Myometrial cell (primary cell): ENCODE results near the gene CYTH4. TPM values are rescaled to one million over a fixed set of nuclear protein-coding genes. Genes with fewer than 3 reads are reported as not detected.

ENCODE experiments used
- total RNA-seq: library from RNA; depleted of rRNA; stranded (reverse); fragments of >200 nt; gene quantifications from 2 replicates; pipeline ENCODE4 v1.2.3, GENCODE V29; 2015

CYTH4 gene
- total RNA-seq, result 0.53 and 1.2 TPM in 2 replicates

DNA sequence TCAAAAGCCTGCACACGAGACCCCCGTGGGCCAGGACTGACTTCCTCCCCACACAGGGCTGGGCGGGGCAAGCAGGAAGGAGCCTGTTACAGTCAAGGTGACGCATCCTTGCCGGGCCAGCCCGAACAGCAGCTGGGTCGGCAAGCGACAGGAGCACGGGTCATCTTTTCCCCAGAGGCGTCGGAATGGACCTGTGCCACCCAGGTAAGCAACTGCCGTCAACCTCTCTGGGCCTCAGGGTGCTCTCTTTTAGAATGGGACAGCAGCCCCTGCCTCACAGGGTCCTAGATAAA lies at the start of gene CYTH4:
Gene CYTH4, plus strand, starts transcription at position 124 of the 293 bp plus-strand sequence. Its CDS starts 62 bp downstream, at position 186.

DNA sequence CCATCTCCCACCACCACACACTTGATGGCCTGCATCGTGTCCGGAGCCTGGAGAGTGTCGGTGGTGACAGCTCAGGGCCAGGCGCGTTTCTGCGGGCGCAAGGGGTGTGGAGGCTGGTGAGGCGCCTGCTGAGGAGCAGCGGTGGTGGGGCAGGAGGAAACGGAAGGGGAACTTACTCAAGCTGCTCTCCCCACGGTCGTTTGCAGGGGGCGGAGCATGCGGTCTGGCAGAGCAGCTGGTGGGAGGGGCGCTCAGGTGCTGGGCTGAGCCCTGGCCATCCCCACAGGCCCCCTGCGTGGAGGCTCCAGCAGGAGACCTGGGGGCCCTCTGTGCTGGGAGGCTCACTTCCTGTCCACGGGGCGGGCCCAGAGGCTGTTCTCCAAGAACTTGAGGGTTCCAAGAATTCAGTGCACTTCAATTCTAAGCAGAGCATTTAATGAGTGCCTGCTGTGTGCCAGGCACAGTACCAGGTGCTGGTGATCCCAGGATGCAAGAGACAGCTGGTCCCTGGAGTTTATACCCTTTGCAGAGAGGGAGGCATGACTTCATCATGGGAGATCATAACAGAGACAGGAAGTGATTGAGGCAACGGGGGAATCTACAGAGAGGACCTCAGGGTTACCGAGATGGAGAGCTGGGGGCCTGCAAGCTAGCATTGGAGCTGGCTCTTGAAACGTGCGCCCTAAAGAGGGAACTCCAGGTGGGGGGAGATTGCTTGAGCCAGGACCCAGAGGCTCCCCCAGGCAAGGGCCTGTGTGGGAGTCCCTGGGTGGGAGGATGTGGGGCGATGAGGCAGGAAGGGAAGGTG lies 38.0 kb upstream of the CYTH4 start, which contains the start of gene RAC2:
Gene RAC2, minus strand, starts transcription at position 156 of the 808 bp plus-strand sequence. Its CDS starts 121 bp downstream, at position 35.

Other genes starting within 250 kb of the CYTH4 start
- 47.0 and 58.8 TPM in 2 replicates for gene KCTD17, start 230.8 kb upstream of the CYTH4 start, total RNA-seq
- not detected in 2 replicates for gene TMPRSS6, start 172.8 kb upstream of the CYTH4 start, total RNA-seq
- gene IL2RB, start 132.6 kb upstream of the CYTH4 start, total RNA-seq, result 0.35 and 6.9 TPM in 2 replicates
- gene C1QTNF6, start 94.3 kb upstream of the CYTH4 start, total RNA-seq, result 6.9 and 8.9 TPM in 2 replicates
- gene SSTR3, start 70.0 kb upstream of the CYTH4 start, total RNA-seq, result 0.29 TPM in 1 of 2 replicates, not detected in the other
- gene RAC2, start 38.2 kb upstream of the CYTH4 start, total RNA-seq, result 244 and 247 TPM in 2 replicates
- 4.9 and 5.8 TPM in 2 replicates for gene ELFN2, start 145.0 kb downstream of the CYTH4 start, total RNA-seq
- gene MFNG, start 203.9 kb downstream of the CYTH4 start, total RNA-seq, result not detected in 2 replicates
- gene CARD10, start 236.9 kb downstream of the CYTH4 start, total RNA-seq, result 8.7 and 12.1 TPM in 2 replicates